Gastroesophageal sphincter (tissue), 4 donors: ENCODE measurements around the gene ADGRL1. TPM values are rescaled to one million over a fixed set of nuclear protein-coding genes. Genes with fewer than 3 reads are reported as not detected.
"Not testable (repeated sequence)": the region's sequence is repeated elsewhere in the genome, so short reads cannot be mapped to it uniquely, and the experiment has no call there.

Experiments
- ATAC-seq: fragments of 150-250 bp; one replicate; pipeline ENCODE4 v1.9.1; 2016; ENCODE audit warnings: mild to moderate bottlenecking, moderate library complexity
- H3K27ac ChIP-seq, 4 donors: fragments of 200-600 bp; sonication (generic) in 3 of 4; 1 replicate in 3 of 4; 2 replicates in 1 of 4; pipeline ENCODE4 v1.5.1; 2016 to 2019
- H3K27me3 ChIP-seq: fragments of 200-600 bp; sonication (generic); one replicate; pipeline ENCODE4 v1.5.1; 2019
- H3K36me3 ChIP-seq, 2 donors: fragments of 200-600 bp; sonication (generic); one replicate each; pipeline ENCODE4 v1.5.1; 2019; ENCODE audit warnings: control low read depth in 1 of 2
- H3K4me1 ChIP-seq, 3 donors: fragments of 200-600 bp; sonication (generic); 1 replicate in 2 of 3; 2 replicates in 1 of 3; pipeline ENCODE4 v1.5.1; 2016 to 2019; ENCODE audit warnings: control low read depth in 2 of 3
- H3K4me3 ChIP-seq, 2 donors: fragments of 200-600 bp; sonication (generic); one replicate each; pipeline ENCODE4 v1.5.1; 2019; ENCODE audit warnings: mild to moderate bottlenecking in 1 of 2, moderate library complexity in 1 of 2
- H3K9me3 ChIP-seq, 3 donors: fragments of 200-600 bp; sonication (generic); one replicate each; pipeline ENCODE4 v1.5.1; 2017 to 2019; ENCODE audit warnings: control low read depth in 2 of 3
- CTCF ChIP-seq, 4 experiments: fragments of 200-600 bp in 2 of 4; fragments of 450-650 bp in 2 of 4; sonication (generic) in 1 of 4; IDR thresholded peaks; one replicate each; pipeline ENCODE4 v1.5.1; 2017 to 2019; ENCODE audit warnings: antibody characterized with exemption in 4 of 4, mild to moderate bottlenecking in 2 of 4, moderate library complexity in 2 of 4
- EP300 ChIP-seq: sonication (generic); formaldehyde crosslinking; IDR thresholded peaks from one replicate; pipeline ENCODE4 v1.6.1; 2017; ENCODE audit warnings: antibody characterized with exemption, mild to moderate bottlenecking
- POLR2A ChIP-seq, 2 donors: fragments of 450-650 bp; IDR thresholded peaks; one replicate each; pipeline ENCODE4 v1.6.1; 2017; ENCODE audit warnings: antibody characterized with exemption in 2 of 2, mild to moderate bottlenecking in 2 of 2, moderate library complexity in 1 of 2
- POLR2AphosphoS5 ChIP-seq: sonication (generic); formaldehyde crosslinking; IDR thresholded peaks from one replicate; pipeline ENCODE4 v1.6.1; 2017; ENCODE audit warnings: antibody characterized with exemption
- WGBS, 2 donors: methylation state at CpG; one replicate each; pipeline ENCODE4 v1.1.5; 2018; ENCODE audit warnings: low coverage in 1 of 2; 5-methylcytosine and 5-hydroxymethylcytosine counted together
- total RNA-seq, 4 donors: library from RNA; depleted of rRNA; stranded (reverse); fragments of >200 nt; gene quantifications; one replicate each; pipeline ENCODE4 v1.1.0, GENCODE V29; 2016

The ADGRL1 gene
- total RNA-seq, 4 donors from 2014 or later: 13.3 to 47.9 (median 21.1) TPM

GRCh38 chr19:14222886-14223285, 16.9 kb upstream of the ADGRL1 start:
- Histone ChIP-seq H3K27ac (no peak overlapping the region), H3K4me1 (peaks cover 0 to 6% (median 0%) of the 10 kb centered on the region in 3 donors), H3K36me3 (no peaks in the 10 kb centered on the region), H3K4me3 (no peak overlapping the region), H3K27me3 (no peaks in the 10 kb centered on the region), H3K9me3 (no peaks in the 10 kb centered on the region)
- TF ChIP-seq POLR2A (IDR thresholded peaks at IDR 0.05): no peak
- TF ChIP-seq CTCF (IDR thresholded peaks at IDR 0.05): no peak
- no peak for TF ChIP-seq POLR2AphosphoS5
- TF ChIP-seq EP300: no peak
- no peak for ATAC-seq
- 75 to 87% methylated on average over 8 to 14 of the region's 16 CpGs for WGBS, 2 donors

GRCh38 chr19:14221345-14221744, 15.4 kb upstream of the ADGRL1 start:
- peaks cover 0 to 16% (median 0%) of the 10 kb centered on the region in 3 donors for H3K4me1 ChIP-seq
- not testable (repeated sequence) for H3K36me3 ChIP-seq, H3K27me3 ChIP-seq, ATAC-seq, H3K4me3 ChIP-seq, H3K9me3 ChIP-seq, H3K27ac ChIP-seq
- 25 to 36% methylated on average over 4 to 14 of the region's 19 CpGs for WGBS, 2 donors
- peak in 2 of 4 experiments; percentile 14 to 28 for TF ChIP-seq CTCF (IDR thresholded peaks at IDR 0.05)

- Histone ChIP-seq H3K9me3 (no peaks in the 10 kb centered on the region), H3K4me3 (no peak overlapping the region), H3K27ac (no peak overlapping the region), H3K27me3 (no peaks in the 10 kb centered on the region), H3K4me1 (peaks cover 0 to 16% (median 0%) of the 10 kb centered on the region in 3 donors), H3K36me3 (no peaks in the 10 kb centered on the region)
- TF ChIP-seq EP300 (no peak), CTCF (IDR thresholded peaks at IDR 0.05) (no peak), POLR2A (IDR thresholded peaks at IDR 0.05) (no peak), POLR2AphosphoS5 (no peak)
- ATAC-seq: no peak
- 86 to 88% methylated on average over 4 to 8 of the region's 12 CpGs for WGBS, 2 donors
Measured at GRCh38 chr19:14218620-14219330, 12.8 kb upstream of the ADGRL1 start.

GRCh38 chr19:14217886-14218285, 11.9 kb upstream of the ADGRL1 start:
- H3K9me3 ChIP-seq, H3K4me3 ChIP-seq, ATAC-seq, H3K27me3 ChIP-seq, H3K36me3 ChIP-seq, H3K27ac ChIP-seq: not testable (repeated sequence)
- 40 to 60% methylated on average over 1 of the region's 4 CpGs for WGBS, 2 donors
- peaks cover 0 to 16% (median 0%) of the 10 kb centered on the region in 3 donors for H3K4me1 ChIP-seq

- ATAC-seq: no peak
- no peak overlapping the region for H3K4me3 ChIP-seq
- WGBS, 2 donors: 77 to 90% methylated on average over 2 of the region's 2 CpGs
- H3K36me3 ChIP-seq: no peaks in the 10 kb centered on the region
- peaks cover 7% of the 10 kb centered on the region for H3K27me3 ChIP-seq
- TF ChIP-seq POLR2A (IDR thresholded peaks at IDR 0.05): no peak
- no peak for TF ChIP-seq EP300
- TF ChIP-seq POLR2AphosphoS5: no peak
- no peak for TF ChIP-seq CTCF (IDR thresholded peaks at IDR 0.05)
- H3K27ac ChIP-seq: no peak overlapping the region
- no peaks in the 10 kb centered on the region for H3K9me3 ChIP-seq
- H3K4me1 ChIP-seq: peaks cover 0 to 12% (median 0%) of the 10 kb centered on the region in 3 donors
Measured at GRCh38 chr19:14214580-14214979, 8.6 kb upstream of the ADGRL1 start.

- H3K4me1 ChIP-seq: peaks cover 0 to 32% (median 6%) of the 10 kb centered on the region in 3 donors
- ATAC-seq, H3K36me3 ChIP-seq, H3K4me3 ChIP-seq, H3K9me3 ChIP-seq, H3K27ac ChIP-seq: not testable (repeated sequence)
- peaks cover 11% of the 10 kb centered on the region for H3K27me3 ChIP-seq
- WGBS, 2 donors: 57% methylated on average over 5 of the region's 9 CpGs; no CpG with 5 or more reads in 1 of the 2 donors
Measured at GRCh38 chr19:14210182-14210581, 4.2 kb upstream of the ADGRL1 start.

- ATAC-seq, H3K27ac ChIP-seq, H3K36me3 ChIP-seq, H3K9me3 ChIP-seq: not testable (repeated sequence)
- Histone ChIP-seq H3K4me3 (peak overlapping the region in 1 of 2 donors; percentile 22), H3K27me3 (peaks cover 11% of the 10 kb centered on the region), H3K4me1 (peaks cover 0 to 40% (median 12%) of the 10 kb centered on the region in 3 donors)
- WGBS, 2 donors: no CpG with 5 or more reads among the region's 40 CpGs
Measured at GRCh38 chr19:14209401-14209800, 3.4 kb upstream of the ADGRL1 start.

GRCh38 chr19:14208496-14208895, 2.5 kb upstream of the ADGRL1 start:
- not testable (repeated sequence) for H3K27ac ChIP-seq, H3K9me3 ChIP-seq, H3K36me3 ChIP-seq, H3K4me3 ChIP-seq, ATAC-seq
- WGBS, 2 donors: 17 to 43% methylated on average over 2 to 3 of the region's 9 CpGs
- Histone ChIP-seq H3K27me3 (peaks cover 11% of the 10 kb centered on the region), H3K4me1 (peaks cover 0 to 49% (median 12%) of the 10 kb centered on the region in 3 donors)

- not testable (repeated sequence) for ATAC-seq
- peak overlapping the region in 1 of 2 donors; percentile 85 for H3K4me3 ChIP-seq
Measured at GRCh38 chr19:14207796-14208195, 1.8 kb upstream of the ADGRL1 start.

More at GRCh38 chr19:14207796-14208195, 1.8 kb upstream of the ADGRL1 start:
- Histone ChIP-seq H3K27me3 (peaks cover 11% of the 10 kb centered on the region), H3K4me1 (peaks cover 0 to 56% (median 12%) of the 10 kb centered on the region in 3 donors), H3K27ac (peak overlapping the region in 3 of 4 donors; percentile 82 to 88 (median 87))
- H3K36me3 ChIP-seq, H3K9me3 ChIP-seq: not testable (repeated sequence)
- 33% methylated on average over 1 of the region's 7 CpGs; no CpG with 5 or more reads in 1 of the 2 donors for WGBS, 2 donors
